Activated CD4-positive, alpha-beta T cell treated with anti-CD3 and anti-CD28 coated beads, Interleukin-2, amount 10 ng/mL, durations not matched to agents 24 days and 14 days (primary cell): Measurements from ENCODE around the gene UGT2B17. TPM values are rescaled to one million over a fixed set of nuclear protein-coding genes. Genes with fewer than 3 reads are reported as not detected.
"Not testable (repeated sequence)": the region's sequence is repeated elsewhere in the genome, so short reads cannot be mapped to it uniquely, and the experiment has no call there.

ENCODE experiments used
- DNase-seq: peaks from one replicate; pipeline ENCODE4 v3.0.0; 2022
- H3K27ac Mint-ChIP-seq: one replicate; pipeline ENCODE4 v1.8.0; 2022; ENCODE audit warnings: mild to moderate bottlenecking, mixed read lengths
- H3K27me3 Mint-ChIP-seq: one replicate; pipeline ENCODE4 v1.8.0; 2022; ENCODE audit warnings: mixed read lengths
- H3K36me3 Mint-ChIP-seq: one replicate; pipeline ENCODE4 v1.8.0; 2022; ENCODE audit warnings: low read depth, mild to moderate bottlenecking, mixed read lengths
- H3K4me1 Mint-ChIP-seq: one replicate; pipeline ENCODE4 v1.8.0; 2021; ENCODE audit warnings: mixed read lengths
- H3K4me3 Mint-ChIP-seq: one replicate; pipeline ENCODE4 v1.8.0; 2022; ENCODE audit warnings: mild to moderate bottlenecking, moderate library complexity, mixed read lengths
- H3K9me3 Mint-ChIP-seq: one replicate; pipeline ENCODE4 v1.8.0; 2021; ENCODE audit warnings: mixed read lengths
- intact Hi-C: fragments of 100-400 bp; cut with micrococcal nuclease; formaldehyde crosslinking; loops from one replicate; pipeline ENCODE4 v1.15.1; 2023
- total RNA-seq: library from RNA; stranded (reverse); gene quantifications from 2 replicates; pipeline ENCODE4 v1.2.3, GENCODE V29; 2022

UGT2B17 gene
- total RNA-seq, 1 donor from 2014 or later = not detected

- Mint-ChIP-seq H3K4me3 (no peak overlapping the region), H3K4me1 (no peaks in the 10 kb centered on the region), H3K36me3 (no peaks in the 10 kb centered on the region), H3K9me3 (peaks cover 5% of the 10 kb centered on the region), H3K27ac (no peak overlapping the region), H3K27me3 (no peaks in the 10 kb centered on the region)
- intact Hi-C loops = no loop called here
- no peak for DNase-seq
Observed at GRCh38 chr4:68581383-68582338, 5.5 kb upstream of the UGT2B17 start.

- Mint-ChIP-seq H3K9me3 (no peaks in the 10 kb centered on the region), H3K4me1 (no peaks in the 10 kb centered on the region), H3K36me3 (no peaks in the 10 kb centered on the region), H3K27ac (no peak overlapping the region), H3K4me3 (no peak overlapping the region), H3K27me3 (no peaks in the 10 kb centered on the region)
- intact Hi-C loops = no loop called here
- no peak for DNase-seq
Observed at GRCh38 chr4:68577590-68577989, 1.5 kb upstream of the UGT2B17 start.

- H3K4me3 Mint-ChIP-seq, DNase-seq, H3K9me3 Mint-ChIP-seq, H3K27me3 Mint-ChIP-seq, intact Hi-C loops, H3K36me3 Mint-ChIP-seq, H3K4me1 Mint-ChIP-seq, H3K27ac Mint-ChIP-seq: not testable (repeated sequence)
Observed at GRCh38 chr4:68575636-68576035, 486 bp downstream of the UGT2B17 start.

- H3K9me3 Mint-ChIP-seq = no peaks in the 10 kb centered on the region
- H3K27ac Mint-ChIP-seq = no peak overlapping the region
- no peaks in the 10 kb centered on the region for H3K27me3 Mint-ChIP-seq
- no peak for DNase-seq
- no peaks in the 10 kb centered on the region for H3K36me3 Mint-ChIP-seq
- H3K4me3 Mint-ChIP-seq = no peak overlapping the region
- intact Hi-C loops = no loop called here
- H3K4me1 Mint-ChIP-seq = no peaks in the 10 kb centered on the region
Observed at GRCh38 chr4:68575081-68575480, 1.0 kb downstream of the UGT2B17 start.

- H3K27ac Mint-ChIP-seq = no peak overlapping the region
- H3K36me3 Mint-ChIP-seq = no peaks in the 10 kb centered on the region
- intact Hi-C loops = no loop called here
- H3K4me3 Mint-ChIP-seq = no peak overlapping the region
- H3K27me3 Mint-ChIP-seq = no peaks in the 10 kb centered on the region
- no peaks in the 10 kb centered on the region for H3K9me3 Mint-ChIP-seq
- DNase-seq = no peak
- H3K4me1 Mint-ChIP-seq = no peaks in the 10 kb centered on the region
Observed at GRCh38 chr4:68572653-68573170, 3.4 kb downstream of the UGT2B17 start.

GRCh38 chr4:68570122-68570507 is 6.0 kb downstream of the UGT2B17 start:
- Mint-ChIP-seq H3K27me3 (no peaks in the 10 kb centered on the region), H3K4me1 (no peaks in the 10 kb centered on the region), H3K4me3 (no peak overlapping the region), H3K9me3 (no peaks in the 10 kb centered on the region), H3K36me3 (no peaks in the 10 kb centered on the region), H3K27ac (no peak overlapping the region)
- DNase-seq = no peak
- intact Hi-C loops = no loop called here

GRCh38 chr4:68569466-68570121 is 6.5 kb downstream of the UGT2B17 start:
- Mint-ChIP-seq H3K9me3 (no peaks in the 10 kb centered on the region), H3K36me3 (no peaks in the 10 kb centered on the region), H3K27ac (no peak overlapping the region), H3K4me3 (no peak overlapping the region), H3K27me3 (no peaks in the 10 kb centered on the region), H3K4me1 (no peaks in the 10 kb centered on the region)
- intact Hi-C loops = no loop called here
- no peak for DNase-seq

GRCh38 chr4:68569036-68569435 is 7.1 kb downstream of the UGT2B17 start:
- intact Hi-C loops, H3K27ac Mint-ChIP-seq, DNase-seq, H3K27me3 Mint-ChIP-seq, H3K36me3 Mint-ChIP-seq, H3K4me1 Mint-ChIP-seq, H3K4me3 Mint-ChIP-seq, H3K9me3 Mint-ChIP-seq: not testable (repeated sequence)

- H3K9me3 Mint-ChIP-seq, intact Hi-C loops, H3K36me3 Mint-ChIP-seq, H3K4me1 Mint-ChIP-seq, H3K4me3 Mint-ChIP-seq, DNase-seq, H3K27ac Mint-ChIP-seq, H3K27me3 Mint-ChIP-seq: not testable (repeated sequence)
Observed at GRCh38 chr4:68568535-68568934, 7.6 kb downstream of the UGT2B17 start.

GRCh38 chr4:68566364-68566763 is 9.8 kb downstream of the UGT2B17 start:
- DNase-seq, H3K36me3 Mint-ChIP-seq, H3K27me3 Mint-ChIP-seq, H3K9me3 Mint-ChIP-seq, H3K27ac Mint-ChIP-seq, H3K4me3 Mint-ChIP-seq, H3K4me1 Mint-ChIP-seq, intact Hi-C loops: not testable (repeated sequence)

GRCh38 chr4:68565082-68565481 is 11.0 kb downstream of the UGT2B17 start:
- H3K4me1 Mint-ChIP-seq, H3K4me3 Mint-ChIP-seq, H3K9me3 Mint-ChIP-seq, intact Hi-C loops, DNase-seq, H3K36me3 Mint-ChIP-seq, H3K27ac Mint-ChIP-seq, H3K27me3 Mint-ChIP-seq: not testable (repeated sequence)

- not testable (repeated sequence) for H3K36me3 Mint-ChIP-seq, H3K4me1 Mint-ChIP-seq, H3K9me3 Mint-ChIP-seq
Observed at GRCh38 chr4:68560364-68561070, 15.6 kb downstream of the UGT2B17 start.

GRCh38 chr4:68553830-68554229 is 22.3 kb downstream of the UGT2B17 start:
- H3K9me3 Mint-ChIP-seq, H3K4me3 Mint-ChIP-seq, DNase-seq, H3K4me1 Mint-ChIP-seq, H3K36me3 Mint-ChIP-seq, H3K27me3 Mint-ChIP-seq, H3K27ac Mint-ChIP-seq, intact Hi-C loops: not testable (repeated sequence)

More at GRCh38 chr4:68560364-68561070, 15.6 kb downstream of the UGT2B17 start:
- H3K27ac Mint-ChIP-seq, intact Hi-C loops, H3K27me3 Mint-ChIP-seq, DNase-seq, H3K4me3 Mint-ChIP-seq: not testable (repeated sequence)
